Suppressor macrophage treated with lipopolysaccharide for 4 hours (primary cell): ENCODE data around the gene LTBP1.

Experiments
- DNase-seq: peaks from one replicate; pipeline ENCODE4 v3.0.0-alpha.2; 2020

Gene LTBP1

GRCh38 chr2:33122726-33123125 lies 176.0 kb downstream of the LTBP1 start:
- DNase-seq: no peak

GRCh38 chr2:33123216-33123615 lies 176.5 kb downstream of the LTBP1 start:
- DNase-seq: no peak

GRCh38 chr2:33126552-33126951 lies 179.8 kb downstream of the LTBP1 start:
- no peak for DNase-seq

- no peak for DNase-seq
Measured at GRCh38 chr2:33126958-33127357, 180.2 kb downstream of the LTBP1 start.

GRCh38 chr2:33129263-33130053 lies 182.7 kb downstream of the LTBP1 start:
- no peak for DNase-seq

- DNase-seq: no peak
Measured at GRCh38 chr2:33130054-33130447, 183.3 kb downstream of the LTBP1 start.

- DNase-seq: no peak
Measured at GRCh38 chr2:33130544-33130943, 183.8 kb downstream of the LTBP1 start.

- DNase-seq: no peak
Measured at GRCh38 chr2:33131111-33131510, 184.4 kb downstream of the LTBP1 start.

GRCh38 chr2:33131749-33132148 lies 185.0 kb downstream of the LTBP1 start:
- DNase-seq: no peak

- no peak for DNase-seq
Measured at GRCh38 chr2:33133454-33133952, 186.8 kb downstream of the LTBP1 start.

GRCh38 chr2:33134086-33134771 lies 187.5 kb downstream of the LTBP1 start:
- DNase-seq: no peak

GRCh38 chr2:33134791-33135560 lies 188.2 kb downstream of the LTBP1 start:
- DNase-seq: no peak

- no peak for DNase-seq
Measured at GRCh38 chr2:33135645-33136044, 188.9 kb downstream of the LTBP1 start.

GRCh38 chr2:33136056-33136455 lies 189.3 kb downstream of the LTBP1 start:
- DNase-seq: no peak

- DNase-seq: peak; percentile 40
Measured at GRCh38 chr2:33136566-33136965, 189.8 kb downstream of the LTBP1 start.

- no peak for DNase-seq
Measured at GRCh38 chr2:33137331-33137730, 190.6 kb downstream of the LTBP1 start.

GRCh38 chr2:33139949-33140348 lies 193.2 kb downstream of the LTBP1 start:
- DNase-seq: no peak

GRCh38 chr2:33141476-33141875 lies 194.7 kb downstream of the LTBP1 start:
- no peak for DNase-seq

GRCh38 chr2:33142810-33143209 lies 196.1 kb downstream of the LTBP1 start:
- DNase-seq: no peak

GRCh38 chr2:33144243-33144642 lies 197.5 kb downstream of the LTBP1 start:
- DNase-seq: no peak

GRCh38 chr2:33145459-33145858 lies 198.7 kb downstream of the LTBP1 start:
- no peak for DNase-seq

GRCh38 chr2:33146102-33146501 lies 199.3 kb downstream of the LTBP1 start:
- DNase-seq: no peak

- DNase-seq: no peak
Measured at GRCh38 chr2:33153008-33153407, 206.3 kb downstream of the LTBP1 start.
